Retinal pigment epithelial cell (primary cell): Measurements from ENCODE around the gene FGF14.

Experiments
- DNase-seq: peaks from one replicate; pipeline ENCODE4 v3.0.0-alpha.2; 2010; ENCODE audit warnings: low read depth
- H3K4me3 ChIP-seq: 2 replicates; pipeline ENCODE4 v1.5.1; 2011; ENCODE audit warnings: mild to moderate bottlenecking, low read length, control low read depth, moderate library complexity
- CTCF ChIP-seq: conservative IDR thresholded peaks from 2 replicates; pipeline ENCODE4 v1.5.1; 2011; ENCODE audit warnings: low read depth, low read length, control low read depth, inconsistent platforms

Gene FGF14

GRCh38 chr13:101828119-101828518 lies 573.7 kb downstream of the FGF14 start:
- no peak for TF ChIP-seq CTCF
- no peak overlapping the region for H3K4me3 ChIP-seq
- no peak for DNase-seq

GRCh38 chr13:101817898-101818297 lies 584.0 kb downstream of the FGF14 start:
- H3K4me3 ChIP-seq = no peak overlapping the region
- no peak for TF ChIP-seq CTCF
- DNase-seq = no peak

GRCh38 chr13:101811881-101812280 lies 590.0 kb downstream of the FGF14 start:
- no peak for DNase-seq
- no peak for TF ChIP-seq CTCF
- no peak overlapping the region for H3K4me3 ChIP-seq

GRCh38 chr13:101811284-101811839 lies 590.5 kb downstream of the FGF14 start:
- TF ChIP-seq CTCF = no peak
- no peak for DNase-seq

GRCh38 chr13:101799196-101799595 lies 602.7 kb downstream of the FGF14 start:
- H3K4me3 ChIP-seq = no peak overlapping the region
- DNase-seq = no peak
- no peak for TF ChIP-seq CTCF

More at GRCh38 chr13:101811284-101811839, 590.5 kb downstream of the FGF14 start:
- no peak overlapping the region for H3K4me3 ChIP-seq

GRCh38 chr13:101798437-101798836 lies 603.4 kb downstream of the FGF14 start:
- TF ChIP-seq CTCF = no peak
- no peak for DNase-seq
- no peak overlapping the region for H3K4me3 ChIP-seq

GRCh38 chr13:101795460-101795859 lies 606.4 kb downstream of the FGF14 start:
- TF ChIP-seq CTCF = no peak
- no peak for DNase-seq
- no peak overlapping the region for H3K4me3 ChIP-seq
